GM12891 (cell line): ENCODE results near the gene PRCP.

Source experiments
- POLR2A ChIP-seq: IDR thresholded peaks from 2 replicates; pipeline ENCODE4 v1.6.1; 2011; ENCODE audit warnings: low read depth, low read length, control low read depth
- POLR2AphosphoS5 ChIP-seq: IDR thresholded peaks from 2 replicates; pipeline ENCODE4 v1.6.1; 2011; ENCODE audit warnings: low read depth, low read length, control low read depth
- TAF1 ChIP-seq: IDR thresholded peaks from 2 replicates; pipeline ENCODE4 v1.6.1; 2011; ENCODE audit warnings: low read depth, low read length, control low read depth

DNA sequence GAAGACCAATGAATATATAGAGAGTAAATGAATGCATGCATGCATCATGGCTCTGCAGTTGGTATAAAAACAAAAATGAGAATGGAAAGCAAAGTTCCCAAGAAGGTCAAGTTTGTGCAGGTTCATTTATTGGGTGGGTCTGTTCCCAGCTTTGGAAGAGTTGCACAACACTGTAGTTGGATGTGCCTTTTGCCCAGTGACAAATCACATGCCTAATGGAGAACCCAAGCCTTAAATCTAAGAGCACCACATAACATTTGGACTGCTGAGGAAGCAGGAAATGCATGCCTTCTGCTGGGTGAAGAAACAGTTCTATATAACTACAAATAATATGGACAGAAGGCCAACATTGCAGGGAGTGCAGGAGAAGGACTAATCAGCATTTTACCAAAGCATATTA is 30.6 kb downstream of the PRCP start:
- TF ChIP-seq POLR2A, result no peak
- no peak for TF ChIP-seq TAF1
- no peak for TF ChIP-seq POLR2AphosphoS5
